Endothelial cell (in vitro differentiated cells): ENCODE data around the gene PANX2. TPM values are rescaled to one million over a fixed set of nuclear protein-coding genes. Genes with fewer than 3 reads are reported as not detected.
A peak's percentile ranks its signal among the peaks of the same experiment; 100 is the strongest.

Experiments used
- DNase-seq: peaks from one replicate; pipeline ENCODE4 v3.0.0; 2021; ENCODE audit warnings: low spot score
- H3K27ac Mint-ChIP-seq: one replicate; pipeline ENCODE4 v1.8.0; 2021; ENCODE audit warnings: mixed read lengths, inconsistent platforms; ENCODE audit not compliant: unreplicated experiment
- H3K27me3 Mint-ChIP-seq: one replicate; pipeline ENCODE4 v1.8.0; 2021; ENCODE audit warnings: mild to moderate bottlenecking, moderate library complexity, mixed read lengths, inconsistent platforms; ENCODE audit not compliant: unreplicated experiment
- H3K36me3 Mint-ChIP-seq: one replicate; pipeline ENCODE4 v1.8.0; 2021; ENCODE audit warnings: mild to moderate bottlenecking, low read depth, mixed read lengths, inconsistent platforms; ENCODE audit not compliant: unreplicated experiment
- H3K4me1 Mint-ChIP-seq: one replicate; pipeline ENCODE4 v1.8.0; 2021; ENCODE audit warnings: mild to moderate bottlenecking, mixed read lengths, inconsistent platforms; ENCODE audit not compliant: unreplicated experiment
- H3K4me3 Mint-ChIP-seq: one replicate; pipeline ENCODE4 v1.8.0; 2021; ENCODE audit warnings: mild to moderate bottlenecking, mixed read lengths, inconsistent platforms; ENCODE audit not compliant: unreplicated experiment
- H3K9me3 Mint-ChIP-seq: one replicate; pipeline ENCODE4 v1.8.0; 2021; ENCODE audit warnings: mixed read lengths, inconsistent platforms; ENCODE audit not compliant: unreplicated experiment
- total RNA-seq: library from RNA; stranded (reverse); fragmentation: NEBNext Ultra II Directional; extraction: Animal tissue kit (Norgen Biotek cat#: 25700); gene quantifications from one replicate; pipeline ENCODE4 v1.2.1, GENCODE V29; 2021; ENCODE audit not compliant: unreplicated experiment
- TF ChIP-seq, protein P1 (sequence below): fragments of 200-600 bp; sonication (generic); IDR thresholded peaks from one replicate; pipeline ENCODE4 v1.5.0; 2021; ENCODE audit warnings: antibody characterized with exemption; ENCODE audit not compliant: unreplicated experiment

PANX2 gene
- total RNA-seq, 1 donor from 2014 or later: 0.87 TPM

- H3K27me3 Mint-ChIP-seq: peaks cover 10% of the 10 kb centered on the region
- no peak overlapping the region for H3K27ac Mint-ChIP-seq
- peaks cover 3% of the 10 kb centered on the region for H3K36me3 Mint-ChIP-seq
- H3K9me3 Mint-ChIP-seq: no peaks in the 10 kb centered on the region
- TF ChIP-seq, protein P1, sequence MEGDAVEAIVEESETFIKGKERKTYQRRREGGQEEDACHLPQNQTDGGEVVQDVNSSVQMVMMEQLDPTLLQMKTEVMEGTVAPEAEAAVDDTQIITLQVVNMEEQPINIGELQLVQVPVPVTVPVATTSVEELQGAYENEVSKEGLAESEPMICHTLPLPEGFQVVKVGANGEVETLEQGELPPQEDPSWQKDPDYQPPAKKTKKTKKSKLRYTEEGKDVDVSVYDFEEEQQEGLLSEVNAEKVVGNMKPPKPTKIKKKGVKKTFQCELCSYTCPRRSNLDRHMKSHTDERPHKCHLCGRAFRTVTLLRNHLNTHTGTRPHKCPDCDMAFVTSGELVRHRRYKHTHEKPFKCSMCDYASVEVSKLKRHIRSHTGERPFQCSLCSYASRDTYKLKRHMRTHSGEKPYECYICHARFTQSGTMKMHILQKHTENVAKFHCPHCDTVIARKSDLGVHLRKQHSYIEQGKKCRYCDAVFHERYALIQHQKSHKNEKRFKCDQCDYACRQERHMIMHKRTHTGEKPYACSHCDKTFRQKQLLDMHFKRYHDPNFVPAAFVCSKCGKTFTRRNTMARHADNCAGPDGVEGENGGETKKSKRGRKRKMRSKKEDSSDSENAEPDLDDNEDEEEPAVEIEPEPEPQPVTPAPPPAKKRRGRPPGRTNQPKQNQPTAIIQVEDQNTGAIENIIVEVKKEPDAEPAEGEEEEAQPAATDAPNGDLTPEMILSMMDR: no peak
- peaks cover 3% of the 10 kb centered on the region for H3K4me1 Mint-ChIP-seq
- no peak for DNase-seq
- H3K4me3 Mint-ChIP-seq: no peak overlapping the region
These were observed 17.8 kb downstream of the PANX2 start for GRCh38 chr22:50188356-50188755.

DNA sequence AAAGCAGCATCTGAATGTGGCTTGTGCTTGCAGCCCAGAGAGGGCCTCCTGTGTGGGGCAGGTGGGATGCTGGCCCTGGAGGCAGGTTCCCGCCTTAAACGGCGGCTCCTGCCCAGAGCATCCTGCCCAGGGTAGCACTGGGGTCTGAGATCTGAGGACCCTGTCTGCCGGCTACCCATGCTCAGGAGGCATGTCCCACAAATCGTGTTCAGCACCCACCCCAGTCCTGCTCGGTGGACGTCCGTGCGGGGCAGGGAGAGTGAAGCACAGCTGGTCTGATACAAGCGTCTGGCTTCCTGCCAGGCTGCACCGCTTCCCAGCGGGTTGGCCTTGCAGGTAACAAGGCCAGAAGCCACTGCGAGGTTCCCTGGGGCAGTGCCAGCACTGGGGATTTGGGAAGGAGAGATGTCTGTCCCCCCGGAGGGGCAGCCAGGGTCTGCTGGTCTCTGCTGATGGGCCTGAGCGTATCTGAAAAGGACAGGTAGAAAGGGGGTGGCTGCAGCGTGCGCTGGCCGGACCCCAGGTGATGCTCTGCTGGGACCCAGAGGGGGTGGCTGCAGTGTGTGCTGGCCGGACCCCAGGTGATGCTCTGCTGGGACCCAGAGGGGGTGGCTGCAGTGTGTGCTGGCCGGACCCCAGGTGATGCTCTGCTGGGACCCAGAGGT, 18.8 kb downstream of the PANX2 start:
- H3K27ac Mint-ChIP-seq: no peak overlapping the region
- no peak for DNase-seq
- no peak overlapping the region for H3K4me3 Mint-ChIP-seq
- peaks cover 3% of the 10 kb centered on the region for H3K4me1 Mint-ChIP-seq
- TF ChIP-seq, protein P1: no peak
- H3K36me3 Mint-ChIP-seq: peaks cover 3% of the 10 kb centered on the region
- no peaks in the 10 kb centered on the region for H3K9me3 Mint-ChIP-seq
- H3K27me3 Mint-ChIP-seq: peaks cover 10% of the 10 kb centered on the region

GRCh38 chr22:50189849-50190181, 19.3 kb downstream of the PANX2 start:
- Mint-ChIP-seq H3K4me3 (peak overlapping the region; percentile 59), H3K27me3 (peaks cover 10% of the 10 kb centered on the region), H3K9me3 (no peaks in the 10 kb centered on the region), H3K4me1 (peaks cover 3% of the 10 kb centered on the region), H3K27ac (no peak overlapping the region), H3K36me3 (peaks cover 3% of the 10 kb centered on the region)
- TF ChIP-seq, protein P1: no peak
- DNase-seq: no peak

GRCh38 chr22:50190182-50190940, 19.8 kb downstream of the PANX2 start:
- H3K9me3 Mint-ChIP-seq: no peaks in the 10 kb centered on the region
- TF ChIP-seq, protein P1: no peak

More at GRCh38 chr22:50190182-50190940, 19.8 kb downstream of the PANX2 start:
- Mint-ChIP-seq H3K36me3 (peaks cover 3% of the 10 kb centered on the region), H3K27ac (no peak overlapping the region), H3K27me3 (peaks cover 10% of the 10 kb centered on the region), H3K4me1 (peaks cover 3% of the 10 kb centered on the region), H3K4me3 (no peak overlapping the region)
- DNase-seq: no peak
